HepG2 (cell line): ENCODE results near the gene HSPA1B. TPM values are rescaled to one million over a fixed set of nuclear protein-coding genes. Genes with fewer than 3 reads are reported as not detected.

ENCODE experiments used
- ERF ChIP-seq: IDR thresholded peaks from 2 replicates; pipeline ENCODE4 v1.6.1; 2018; ENCODE audit warnings: missing biosample characterization, missing genetic modification reagents
- GFI1 ChIP-seq: sonication (generic); formaldehyde crosslinking; IDR thresholded peaks from 2 replicates; pipeline ENCODE4 v1.5.0; 2020; ENCODE audit warnings: missing genetic modification reagents, mild to moderate bottlenecking, borderline replicate concordance
- GTF3A ChIP-seq: sonication (generic); formaldehyde crosslinking; conservative IDR thresholded peaks from 2 replicates; pipeline ENCODE4 v1.4.0; 2020; ENCODE audit warnings: mild to moderate bottlenecking, missing genetic modification reagents
- HIVEP1 ChIP-seq: sonication (generic); formaldehyde crosslinking; IDR thresholded peaks from 2 replicates; pipeline ENCODE4 v1.4.0; 2020; ENCODE audit warnings: mild to moderate bottlenecking, missing genetic modification reagents
- HOXA3 ChIP-seq: sonication (generic); formaldehyde crosslinking; IDR thresholded peaks from 2 replicates; pipeline ENCODE4 v1.5.0; 2020; ENCODE audit warnings: missing genetic modification reagents
- RXRB ChIP-seq: IDR thresholded peaks from 2 replicates; pipeline ENCODE4 v1.6.1; 2016; ENCODE audit warnings: borderline replicate concordance, missing genetic modification reagents, missing compliant biosample characterization
- TBX2 ChIP-seq: sonication (generic); formaldehyde crosslinking; IDR thresholded peaks from 2 replicates; pipeline ENCODE4 v1.5.0; 2020; ENCODE audit warnings: missing genetic modification reagents, mild to moderate bottlenecking, borderline replicate concordance
- ZNF510 ChIP-seq: sonication (generic); formaldehyde crosslinking; IDR thresholded peaks from 2 replicates; pipeline ENCODE4 v1.4.0; 2020; ENCODE audit warnings: low read depth, mild to moderate bottlenecking, missing genetic modification reagents
- ZNF543 ChIP-seq: sonication (generic); formaldehyde crosslinking; IDR thresholded peaks from 2 replicates; pipeline ENCODE4 v1.4.0; 2020; ENCODE audit warnings: mild to moderate bottlenecking, missing genetic modification reagents
- polyA plus RNA-seq, 8 experiments: library from polyadenylated mRNA; depleted of rRNA in 3 of 8; stranded (reverse) in 7 of 8; unstranded in 1 of 8; fragments of >200 nt; fragmentation: Illumina TruSeq in 4 of 8; extraction: Trizol in 4 of 8; gene quantifications; 2 replicates each; pipeline versions ENCODE4 v1.2.1 to v1.2.3, GENCODE V29; 2011 to 2016; ENCODE audit warnings: low read depth in 4 of 8, missing spikeins in 1 of 8, mixed read lengths in 1 of 8; ENCODE audit not compliant: insufficient read depth in 1 of 8
- total RNA-seq, 5 experiments: library from RNA; depleted of rRNA; stranded (reverse); fragments of >200 nt; fragmentation: Illumina TruSeq; extraction: Trizol; gene quantifications; 2 replicates each; pipeline ENCODE4 v1.2.3, GENCODE V29; 2016; ENCODE audit warnings: low read depth in 1 of 5
- TF ChIP-seq, protein P1 (sequence below): sonication (generic); formaldehyde crosslinking; IDR thresholded peaks from 2 replicates; pipeline ENCODE4 v1.5.0; 2020; ENCODE audit warnings: mild to moderate bottlenecking, missing genetic modification reagents, borderline replicate concordance
- TF ChIP-seq, protein P2 (sequence below): sonication (generic); formaldehyde crosslinking; IDR thresholded peaks from 2 replicates; pipeline ENCODE4 v1.4.0; 2020; ENCODE audit warnings: mild to moderate bottlenecking, missing genetic modification reagents
- TF ChIP-seq, protein P3 (sequence below): sonication (generic); formaldehyde crosslinking; IDR thresholded peaks from 2 replicates; pipeline ENCODE4 v1.5.0; 2020; ENCODE audit warnings: mild to moderate bottlenecking, missing genetic modification reagents

The HSPA1B gene
- total and polyA plus RNA-seq, 2 of the 13 experiments (the other 11 are each of a cell fraction or from before 2014, with no cell fraction given) = 26.0 to 186 TPM

DNA sequence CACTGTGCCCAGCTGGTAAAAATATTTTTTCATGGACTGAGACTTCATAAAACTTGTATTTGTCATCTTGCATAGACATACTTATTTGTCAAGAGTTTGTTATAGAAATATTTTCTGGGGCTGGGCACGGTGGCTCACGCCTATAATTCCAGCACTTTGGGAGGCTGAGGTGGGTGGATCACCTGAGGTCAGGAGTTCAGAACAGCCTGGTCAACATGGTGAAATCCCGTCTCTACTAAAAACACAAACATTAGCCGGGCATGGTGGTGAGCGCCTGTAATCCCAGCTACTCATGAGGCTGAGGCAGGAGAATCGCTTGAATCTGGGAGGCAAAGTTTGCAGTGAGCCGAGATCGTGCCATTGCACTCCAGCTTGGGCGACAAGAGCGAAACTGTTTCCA, 18.9 kb upstream of the HSPA1B start (continued):
- TF ChIP-seq, protein P1, sequence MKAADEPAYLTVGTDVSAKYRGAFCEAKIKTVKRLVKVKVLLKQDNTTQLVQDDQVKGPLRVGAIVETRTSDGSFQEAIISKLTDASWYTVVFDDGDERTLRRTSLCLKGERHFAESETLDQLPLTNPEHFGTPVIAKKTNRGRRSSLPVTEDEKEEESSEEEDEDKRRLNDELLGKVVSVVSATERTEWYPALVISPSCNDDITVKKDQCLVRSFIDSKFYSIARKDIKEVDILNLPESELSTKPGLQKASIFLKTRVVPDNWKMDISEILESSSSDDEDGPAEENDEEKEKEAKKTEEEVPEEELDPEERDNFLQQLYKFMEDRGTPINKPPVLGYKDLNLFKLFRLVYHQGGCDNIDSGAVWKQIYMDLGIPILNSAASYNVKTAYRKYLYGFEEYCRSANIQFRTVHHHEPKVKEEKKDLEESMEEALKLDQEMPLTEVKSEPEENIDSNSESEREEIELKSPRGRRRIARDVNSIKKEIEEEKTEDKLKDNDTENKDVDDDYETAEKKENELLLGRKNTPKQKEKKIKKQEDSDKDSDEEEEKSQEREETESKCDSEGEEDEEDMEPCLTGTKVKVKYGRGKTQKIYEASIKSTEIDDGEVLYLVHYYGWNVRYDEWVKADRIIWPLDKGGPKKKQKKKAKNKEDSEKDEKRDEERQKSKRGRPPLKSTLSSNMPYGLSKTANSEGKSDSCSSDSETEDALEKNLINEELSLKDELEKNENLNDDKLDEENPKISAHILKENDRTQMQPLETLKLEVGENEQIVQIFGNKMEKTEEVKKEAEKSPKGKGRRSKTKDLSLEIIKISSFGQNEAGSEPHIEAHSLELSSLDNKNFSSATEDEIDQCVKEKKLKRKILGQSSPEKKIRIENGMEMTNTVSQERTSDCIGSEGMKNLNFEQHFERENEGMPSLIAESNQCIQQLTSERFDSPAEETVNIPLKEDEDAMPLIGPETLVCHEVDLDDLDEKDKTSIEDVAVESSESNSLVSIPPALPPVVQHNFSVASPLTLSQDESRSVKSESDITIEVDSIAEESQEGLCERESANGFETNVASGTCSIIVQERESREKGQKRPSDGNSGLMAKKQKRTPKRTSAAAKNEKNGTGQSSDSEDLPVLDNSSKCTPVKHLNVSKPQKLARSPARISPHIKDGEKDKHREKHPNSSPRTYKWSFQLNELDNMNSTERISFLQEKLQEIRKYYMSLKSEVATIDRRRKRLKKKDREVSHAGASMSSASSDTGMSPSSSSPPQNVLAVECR = peak; percentile 17; the same call in 1 of the 2 replicates
- TF ChIP-seq HIVEP1 (CRISPR knock-in tag) (0 out of 2 replicates have a peak, but pooled peaks have one; percentile 2), GTF3A (CRISPR knock-in tag) (0 out of 2 replicates have a peak, but pooled peaks have one; percentile 61), ZNF510 (CRISPR knock-in tag) (0 out of 2 replicates have a peak, but pooled peaks have one; percentile 60), TBX2 (CRISPR knock-in tag) (0 out of 2 replicates have a peak, but pooled peaks have one; percentile 59), RXRB (peak; percentile 67), ZNF543 (CRISPR knock-in tag) (0 out of 2 replicates have a peak, but pooled peaks have one; percentile 43), GFI1 (peak; percentile 44; the same call in 1 of the 2 replicates), ERF (0 out of 2 replicates have a peak, but pooled peaks have one; percentile 21), HOXA3 (CRISPR knock-in tag) (peak; percentile 55)
- TF ChIP-seq, protein P2, sequence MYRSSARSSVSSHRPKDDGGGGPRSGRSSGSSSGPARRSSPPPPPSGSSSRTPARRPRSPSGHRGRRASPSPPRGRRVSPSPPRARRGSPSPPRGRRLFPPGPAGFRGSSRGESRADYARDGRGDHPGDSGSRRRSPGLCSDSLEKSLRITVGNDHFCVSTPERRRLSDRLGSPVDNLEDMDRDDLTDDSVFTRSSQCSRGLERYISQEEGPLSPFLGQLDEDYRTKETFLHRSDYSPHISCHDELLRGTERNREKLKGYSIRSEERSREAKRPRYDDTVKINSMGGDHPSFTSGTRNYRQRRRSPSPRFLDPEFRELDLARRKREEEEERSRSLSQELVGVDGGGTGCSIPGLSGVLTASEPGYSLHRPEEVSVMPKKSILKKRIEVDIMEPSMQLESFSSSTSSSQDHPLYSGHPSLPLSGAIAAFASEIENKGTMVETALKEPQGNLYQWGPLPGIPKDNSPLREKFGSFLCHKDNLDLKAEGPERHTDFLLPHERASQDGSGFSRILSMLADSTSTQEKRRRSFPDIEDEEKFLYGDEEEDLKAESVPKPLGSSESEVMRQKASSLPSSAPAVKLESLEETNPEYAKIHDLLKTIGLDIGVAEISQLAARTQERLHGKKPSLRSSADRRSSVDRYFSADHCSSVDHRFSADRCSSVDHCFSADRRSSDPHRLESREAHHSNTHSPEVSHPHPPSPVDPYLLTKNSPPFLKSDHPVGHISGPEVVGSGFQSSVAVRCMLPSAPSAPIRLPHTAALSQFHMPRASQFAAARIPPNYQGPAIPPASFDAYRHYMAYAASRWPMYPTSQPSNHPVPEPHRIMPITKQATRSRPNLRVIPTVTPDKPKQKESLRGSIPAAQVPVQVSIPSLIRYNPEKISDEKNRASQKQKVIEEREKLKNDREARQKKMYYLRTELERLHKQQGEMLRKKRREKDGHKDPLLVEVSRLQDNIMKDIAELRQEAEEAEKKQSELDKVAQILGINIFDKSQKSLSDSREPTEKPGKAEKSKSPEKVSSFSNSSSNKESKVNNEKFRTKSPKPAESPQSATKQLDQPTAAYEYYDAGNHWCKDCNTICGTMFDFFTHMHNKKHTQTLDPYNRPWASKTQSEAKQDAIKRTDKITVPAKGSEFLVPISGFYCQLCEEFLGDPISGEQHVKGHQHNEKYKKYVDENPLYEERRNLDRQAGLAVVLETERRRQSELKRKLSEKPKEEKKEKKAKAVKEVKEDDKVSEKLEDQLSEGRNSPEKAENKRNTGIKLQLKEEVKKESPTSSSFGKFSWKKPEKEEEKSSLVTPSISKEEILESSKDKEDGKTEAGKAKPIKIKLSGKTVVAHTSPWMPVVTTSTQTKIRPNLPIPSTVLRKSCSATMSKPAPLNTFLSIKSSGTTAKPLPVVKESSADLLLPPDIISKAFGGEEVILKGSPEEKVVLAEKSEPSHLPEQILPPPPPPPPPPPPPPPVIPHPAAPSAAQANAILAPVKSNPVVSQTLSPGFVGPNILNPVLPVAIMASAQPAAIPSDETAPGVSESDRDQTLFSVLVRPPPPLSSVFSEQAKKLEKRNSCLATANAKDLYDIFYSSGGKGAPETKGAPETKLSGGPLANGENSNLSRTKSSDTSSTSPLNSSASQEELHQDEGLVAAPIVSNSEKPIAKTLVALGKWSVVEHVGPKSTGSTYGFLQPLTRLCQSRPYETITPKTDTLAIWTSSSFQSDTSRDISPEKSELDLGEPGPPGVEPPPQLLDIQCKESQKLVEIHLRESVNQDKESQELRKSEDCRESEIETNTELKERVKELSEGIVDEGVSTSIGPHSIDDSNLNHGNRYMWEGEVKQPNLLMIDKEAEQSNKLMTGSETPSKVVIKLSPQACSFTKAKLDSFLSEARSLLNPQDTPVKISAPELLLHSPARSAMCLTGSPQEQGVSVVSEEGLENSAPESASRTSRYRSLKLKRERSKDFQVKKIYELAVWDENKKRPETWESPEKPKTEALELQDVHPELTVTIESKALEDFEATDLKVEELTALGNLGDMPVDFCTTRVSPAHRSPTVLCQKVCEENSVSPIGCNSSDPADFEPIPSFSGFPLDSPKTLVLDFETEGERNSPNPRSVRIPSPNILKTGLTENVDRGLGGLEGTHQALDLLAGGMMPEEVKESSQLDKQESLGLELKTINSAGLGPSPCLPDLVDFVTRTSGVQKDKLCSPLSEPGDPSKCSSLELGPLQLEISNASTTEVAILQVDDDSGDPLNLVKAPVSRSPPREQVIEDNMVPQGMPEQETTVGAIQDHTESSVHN = 0 out of 2 replicates have a peak, but pooled peaks have one; percentile 51
- TF ChIP-seq, protein P3, sequence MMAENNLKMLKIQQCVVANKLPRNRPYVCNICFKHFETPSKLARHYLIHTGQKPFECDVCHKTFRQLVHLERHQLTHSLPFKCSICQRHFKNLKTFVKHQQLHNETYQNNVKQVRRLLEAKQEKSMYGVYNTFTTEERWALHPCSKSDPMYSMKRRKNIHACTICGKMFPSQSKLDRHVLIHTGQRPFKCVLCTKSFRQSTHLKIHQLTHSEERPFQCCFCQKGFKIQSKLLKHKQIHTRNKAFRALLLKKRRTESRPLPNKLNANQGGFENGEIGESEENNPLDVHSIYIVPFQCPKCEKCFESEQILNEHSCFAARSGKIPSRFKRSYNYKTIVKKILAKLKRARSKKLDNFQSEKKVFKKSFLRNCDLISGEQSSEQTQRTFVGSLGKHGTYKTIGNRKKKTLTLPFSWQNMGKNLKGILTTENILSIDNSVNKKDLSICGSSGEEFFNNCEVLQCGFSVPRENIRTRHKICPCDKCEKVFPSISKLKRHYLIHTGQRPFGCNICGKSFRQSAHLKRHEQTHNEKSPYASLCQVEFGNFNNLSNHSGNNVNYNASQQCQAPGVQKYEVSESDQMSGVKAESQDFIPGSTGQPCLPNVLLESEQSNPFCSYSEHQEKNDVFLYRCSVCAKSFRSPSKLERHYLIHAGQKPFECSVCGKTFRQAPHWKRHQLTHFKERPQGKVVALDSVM (CRISPR knock-in tag) = 0 out of 2 replicates have a peak, but pooled peaks have one; percentile 14
